ENCODE measurements around the gene ADGRV1.
A peak's percentile ranks its signal among the peaks of the same experiment; 100 is the strongest.
"Not testable (repeated sequence)": the region's sequence is repeated elsewhere in the genome, so short reads cannot be mapped to it uniquely, and the experiment has no call there.

Gene ADGRV1

GRCh38 chr5:90944116-90944515, 385.5 kb downstream of the ADGRV1 start:
- DNase-seq (ENCODE audit: low read depth): peak; percentile 29

- no peak for DNase-seq (ENCODE audit: low read depth)
Measured at GRCh38 chr5:90947667-90948066, 389.1 kb downstream of the ADGRV1 start.

GRCh38 chr5:90948969-90949368, 390.4 kb downstream of the ADGRV1 start:
- no peak for DNase-seq (ENCODE audit: low read depth)

GRCh38 chr5:90949469-90950358, 391.1 kb downstream of the ADGRV1 start:
- no peak for DNase-seq (ENCODE audit: low read depth)

GRCh38 chr5:90955001-90955635, 396.5 kb downstream of the ADGRV1 start:
- DNase-seq (ENCODE audit: low read depth): no peak

GRCh38 chr5:90956511-90957097, 398.0 kb downstream of the ADGRV1 start:
- DNase-seq (ENCODE audit: low read depth): no peak

GRCh38 chr5:90957906-90958305, 399.3 kb downstream of the ADGRV1 start:
- no peak for DNase-seq (ENCODE audit: low read depth)

GRCh38 chr5:90959262-90959661, 400.7 kb downstream of the ADGRV1 start:
- no peak for DNase-seq (ENCODE audit: low read depth)

- no peak for DNase-seq (ENCODE audit: low read depth)
Measured at GRCh38 chr5:90962481-90962880, 403.9 kb downstream of the ADGRV1 start.

- no peak for DNase-seq (ENCODE audit: low read depth)
Measured at GRCh38 chr5:90965110-90965685, 406.6 kb downstream of the ADGRV1 start.

GRCh38 chr5:90967443-90967842, 408.8 kb downstream of the ADGRV1 start:
- no peak for DNase-seq (ENCODE audit: low read depth)

- no peak for DNase-seq (ENCODE audit: low read depth)
Measured at GRCh38 chr5:90967851-90968250, 409.3 kb downstream of the ADGRV1 start.

- no peak for DNase-seq (ENCODE audit: low read depth)
Measured at GRCh38 chr5:90968319-90968718, 409.7 kb downstream of the ADGRV1 start.

- not testable (repeated sequence) for DNase-seq (ENCODE audit: low read depth)
Measured at GRCh38 chr5:90969945-90970344, 411.3 kb downstream of the ADGRV1 start.

GRCh38 chr5:90981177-90981576, 422.6 kb downstream of the ADGRV1 start:
- no peak for DNase-seq (ENCODE audit: low read depth)

GRCh38 chr5:90981821-90982220, 423.2 kb downstream of the ADGRV1 start:
- DNase-seq (ENCODE audit: low read depth): no peak

GRCh38 chr5:90982576-90982975, 424.0 kb downstream of the ADGRV1 start:
- DNase-seq (ENCODE audit: low read depth): no peak

- DNase-seq (ENCODE audit: low read depth): peak; percentile 16
Measured at GRCh38 chr5:90983148-90983547, 424.6 kb downstream of the ADGRV1 start.

GRCh38 chr5:90983711-90984124, 425.1 kb downstream of the ADGRV1 start:
- DNase-seq (ENCODE audit: low read depth): no peak

GRCh38 chr5:90985341-90985740, 426.7 kb downstream of the ADGRV1 start:
- DNase-seq (ENCODE audit: low read depth): no peak

GRCh38 chr5:90987726-90988125, 429.1 kb downstream of the ADGRV1 start:
- DNase-seq (ENCODE audit: low read depth): no peak

GRCh38 chr5:90991201-90991600, 432.6 kb downstream of the ADGRV1 start:
- DNase-seq (ENCODE audit: low read depth): no peak

GRCh38 chr5:90994796-90995195, 436.2 kb downstream of the ADGRV1 start:
- no peak for DNase-seq (ENCODE audit: low read depth)

All from EH (cell line).